ENCODE results near the gene INTS15.
"Not testable (repeated sequence)": the region's sequence is repeated elsewhere in the genome, so short reads cannot be mapped to it uniquely, and the experiment has no call there.

INTS15 gene

DNA sequence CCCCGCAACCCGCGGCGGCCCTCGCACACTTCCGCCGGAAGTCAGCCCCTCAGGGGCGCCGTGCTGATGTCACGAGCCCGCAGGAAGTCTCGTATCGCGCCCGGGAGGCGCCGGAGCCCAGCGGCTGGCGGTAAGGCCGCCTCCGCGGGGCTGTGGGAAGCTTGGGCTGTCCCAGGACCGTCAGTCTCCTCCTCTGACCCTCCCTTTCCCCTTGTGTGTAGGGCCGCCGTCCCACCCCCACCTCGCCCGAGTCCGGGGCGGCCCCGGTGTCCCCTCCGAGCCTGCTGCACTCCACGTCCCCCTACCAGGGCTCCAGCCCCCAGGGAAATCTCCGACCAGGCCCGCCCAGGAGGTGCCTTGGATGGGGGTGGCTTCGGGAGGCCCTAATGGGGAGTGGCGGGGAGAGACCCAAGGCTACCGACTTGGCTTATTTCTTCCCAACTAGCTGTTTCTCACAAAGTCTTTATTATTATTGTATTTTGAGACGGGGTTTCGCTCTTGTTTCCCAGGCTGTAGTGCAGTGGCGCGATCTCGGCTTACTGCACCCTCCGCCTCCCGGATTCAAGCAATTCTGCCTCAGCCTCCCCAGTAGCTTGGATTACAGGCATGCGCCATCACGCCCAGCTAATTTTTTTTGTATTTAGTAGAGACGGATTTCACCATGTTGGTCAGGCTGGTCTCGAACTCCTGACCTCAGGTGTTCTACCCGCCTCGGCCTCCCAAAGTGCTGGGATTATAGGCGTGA, 12.3 kb upstream of the INTS15 start, which contains the start of gene ZDHHC4:
ZDHHC4 (plus strand) TSS at position 86 of the 745 bp plus-strand sequence. CDS start 3,108 bp downstream, outside the sequence.
- DNase-seq (ENCODE audit: low read depth) = peak; percentile 83
- TF ChIP-seq CTCF (IDR thresholded peaks at IDR 0.05; ENCODE audit: insufficient read depth, low read depth, low read length, missing control alignments) = no peak
- peak within 1 kb of the TSS; percentile 61 for H3K4me3 ChIP-seq (ENCODE audit: low read length)

GRCh38 chr7:6578114-6579084, 11.4 kb upstream of the INTS15 start:
- peak; percentile 78 for DNase-seq (ENCODE audit: low read depth)
- no peak for TF ChIP-seq CTCF (IDR thresholded peaks at IDR 0.05; ENCODE audit: insufficient read depth, low read depth, low read length, missing control alignments)
- H3K4me3 ChIP-seq (ENCODE audit: low read length) = peak overlapping the region; percentile 61

DNA sequence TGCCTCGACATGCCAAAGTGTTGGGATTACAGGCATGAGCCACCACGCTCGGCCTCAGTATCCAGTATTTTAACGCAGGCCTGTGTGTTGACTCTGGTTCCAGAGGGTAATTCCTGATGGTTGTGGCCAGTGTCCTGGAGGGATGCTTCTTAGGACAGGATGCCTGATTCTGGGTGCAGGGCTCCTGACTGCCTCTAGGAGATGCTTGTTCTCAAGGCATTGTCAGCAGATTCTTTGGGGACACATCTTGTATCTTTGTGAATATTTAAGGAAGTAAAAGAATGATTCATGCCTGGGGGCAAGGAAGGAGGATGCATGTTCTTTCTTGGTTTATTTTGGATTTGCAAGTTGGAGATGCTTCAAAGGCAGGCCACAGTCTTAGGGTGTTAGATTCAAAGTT, 10.4 kb upstream of the INTS15 start:
- no peak for DNase-seq (ENCODE audit: low read depth)
- TF ChIP-seq CTCF (IDR thresholded peaks at IDR 0.05; ENCODE audit: insufficient read depth, low read depth, low read length, missing control alignments) = peak; percentile 32
- H3K4me3 ChIP-seq (ENCODE audit: low read length) = no peak overlapping the region

DNA sequence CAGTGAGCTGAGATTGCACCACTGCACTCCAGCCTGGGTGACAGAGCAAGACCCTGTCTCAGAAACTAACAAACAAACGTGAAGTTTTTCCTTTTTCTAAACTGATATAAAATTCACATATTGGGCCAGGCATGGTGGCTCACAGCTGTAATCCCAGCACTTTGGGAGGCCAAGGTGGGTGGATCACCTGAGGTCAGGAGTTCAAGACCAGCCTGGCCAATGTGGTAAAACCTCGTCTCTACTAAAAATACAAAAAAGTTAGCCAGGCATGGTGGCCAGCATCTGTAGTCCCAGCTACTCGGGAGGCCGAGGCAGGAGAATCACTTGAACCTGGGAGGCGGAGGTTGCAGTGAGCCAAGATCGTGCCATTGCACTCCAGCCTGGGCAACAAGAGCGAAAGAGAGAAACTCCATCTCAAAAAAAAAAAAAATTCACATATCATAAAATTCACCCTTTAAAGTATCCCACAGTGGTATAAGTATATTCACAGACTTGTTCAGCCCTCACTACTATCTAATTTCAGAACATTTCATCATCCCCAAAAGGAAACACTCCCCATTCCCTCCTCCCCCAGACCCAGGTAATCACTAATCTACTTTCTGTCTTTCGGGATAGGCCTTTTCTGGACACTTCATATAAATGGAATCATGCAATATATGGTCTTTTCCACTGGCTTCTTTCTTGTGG, 3.9 kb upstream of the INTS15 start:
- DNase-seq (ENCODE audit: low read depth); H3K4me3 ChIP-seq (ENCODE audit: low read length): not testable (repeated sequence)

DNA sequence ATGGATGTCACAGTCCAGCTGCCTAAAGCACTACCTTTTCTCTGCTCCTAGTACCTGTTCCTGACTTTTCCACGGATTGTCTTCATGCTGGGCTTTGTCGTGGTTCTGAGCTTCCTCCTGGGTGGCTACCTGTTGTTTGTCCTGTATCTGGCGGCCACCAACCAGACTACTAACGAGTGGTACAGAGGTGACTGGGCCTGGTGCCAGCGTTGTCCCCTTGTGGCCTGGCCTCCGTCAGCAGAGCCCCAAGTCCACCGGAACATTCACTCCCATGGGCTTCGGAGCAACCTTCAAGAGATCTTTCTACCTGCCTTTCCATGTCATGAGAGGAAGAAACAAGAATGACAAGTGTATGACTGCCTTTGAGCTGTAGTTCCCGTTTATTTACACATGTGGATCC, 1.3 kb upstream of the INTS15 start:
- no peak for TF ChIP-seq CTCF (IDR thresholded peaks at IDR 0.05; ENCODE audit: insufficient read depth, low read depth, low read length, missing control alignments)
- no peak overlapping the region for H3K4me3 ChIP-seq (ENCODE audit: low read length)
- no peak for DNase-seq (ENCODE audit: low read depth)

DNA sequence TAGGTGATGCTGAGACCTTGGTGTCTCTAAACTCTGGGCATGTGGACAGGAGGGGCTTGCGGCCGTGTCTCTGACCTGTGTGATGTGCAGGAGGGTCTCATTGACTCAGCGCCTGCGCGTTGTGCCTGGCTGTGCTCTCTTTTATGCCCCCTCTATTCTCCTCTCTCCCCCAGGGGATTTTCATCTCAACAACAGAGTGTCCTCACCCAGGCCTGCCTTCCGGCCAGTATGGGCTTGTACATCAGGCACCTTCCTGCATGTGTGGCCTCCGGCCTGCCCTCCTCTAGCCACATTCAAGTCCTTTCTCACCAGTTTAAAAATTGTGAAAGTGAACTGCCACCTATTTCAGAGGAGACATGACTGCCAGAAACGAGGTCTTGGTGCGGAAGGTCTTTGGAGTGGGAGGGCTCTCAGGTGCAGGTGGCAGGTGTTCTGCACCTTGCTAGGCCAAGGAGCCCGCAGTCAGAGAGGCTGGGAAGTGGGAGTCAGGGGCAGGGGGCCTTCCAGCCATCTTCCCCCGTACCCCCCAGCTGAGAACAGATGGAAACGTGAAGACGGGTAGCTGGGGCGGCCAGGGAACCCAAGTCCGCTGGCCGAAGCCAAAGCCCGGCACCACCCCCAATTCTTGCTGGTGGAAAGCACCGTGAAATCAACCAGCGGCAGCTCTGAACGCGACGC, 531 bp upstream of the INTS15 start:
- H3K4me3 ChIP-seq (ENCODE audit: low read length) = peak overlapping the region; percentile 19
- no peak for TF ChIP-seq CTCF (IDR thresholded peaks at IDR 0.05; ENCODE audit: insufficient read depth, low read depth, low read length, missing control alignments)
- DNase-seq (ENCODE audit: low read depth) = no peak

All from epithelial cell of esophagus (primary cell).